ENCODE measurements around the gene TGFBR2.

DNA sequence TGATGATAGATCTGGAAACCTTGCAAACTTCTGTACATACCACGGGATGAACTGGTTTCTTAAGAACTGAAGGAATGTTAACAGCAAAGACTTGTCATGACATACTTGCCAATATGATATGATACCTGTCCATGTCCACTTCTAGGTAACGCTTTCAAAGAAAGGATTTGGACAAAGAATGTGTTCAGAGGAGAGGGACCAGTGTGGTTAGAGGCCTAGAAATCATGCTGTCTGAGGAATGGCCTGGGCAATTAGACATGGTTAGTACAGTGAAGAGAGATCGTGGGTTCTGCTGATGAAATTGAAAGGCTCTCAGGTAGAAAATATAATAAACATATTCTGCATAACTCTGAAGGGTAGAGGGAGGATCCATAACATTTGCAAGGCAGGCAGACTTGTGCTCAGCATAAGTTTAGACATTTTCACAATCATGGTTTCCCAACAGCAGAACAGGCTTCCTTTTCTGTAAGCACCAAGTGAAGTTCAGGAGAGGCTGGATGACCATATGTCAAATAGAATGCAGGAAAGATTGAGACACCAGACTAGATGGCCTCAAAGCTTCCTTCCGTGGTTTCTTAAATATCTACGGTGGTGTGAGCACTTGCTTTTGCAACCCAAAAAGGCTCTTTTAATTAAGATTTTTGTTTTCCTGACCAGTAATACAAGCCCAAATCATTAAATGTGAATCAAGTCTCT, 39.9 kb downstream of the TGFBR2 start:
- TF ChIP-seq, protein P1, sequence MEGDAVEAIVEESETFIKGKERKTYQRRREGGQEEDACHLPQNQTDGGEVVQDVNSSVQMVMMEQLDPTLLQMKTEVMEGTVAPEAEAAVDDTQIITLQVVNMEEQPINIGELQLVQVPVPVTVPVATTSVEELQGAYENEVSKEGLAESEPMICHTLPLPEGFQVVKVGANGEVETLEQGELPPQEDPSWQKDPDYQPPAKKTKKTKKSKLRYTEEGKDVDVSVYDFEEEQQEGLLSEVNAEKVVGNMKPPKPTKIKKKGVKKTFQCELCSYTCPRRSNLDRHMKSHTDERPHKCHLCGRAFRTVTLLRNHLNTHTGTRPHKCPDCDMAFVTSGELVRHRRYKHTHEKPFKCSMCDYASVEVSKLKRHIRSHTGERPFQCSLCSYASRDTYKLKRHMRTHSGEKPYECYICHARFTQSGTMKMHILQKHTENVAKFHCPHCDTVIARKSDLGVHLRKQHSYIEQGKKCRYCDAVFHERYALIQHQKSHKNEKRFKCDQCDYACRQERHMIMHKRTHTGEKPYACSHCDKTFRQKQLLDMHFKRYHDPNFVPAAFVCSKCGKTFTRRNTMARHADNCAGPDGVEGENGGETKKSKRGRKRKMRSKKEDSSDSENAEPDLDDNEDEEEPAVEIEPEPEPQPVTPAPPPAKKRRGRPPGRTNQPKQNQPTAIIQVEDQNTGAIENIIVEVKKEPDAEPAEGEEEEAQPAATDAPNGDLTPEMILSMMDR (conservative IDR thresholded peaks at IDR 0.05; ENCODE audit: low read length): no peak
- TF ChIP-seq EZH2phosphoT487 (IDR thresholded peaks at IDR 0.05; ENCODE audit: borderline replicate concordance): no peak
